Measurements from ENCODE around the gene AP2M1. TPM values are rescaled to one million over a fixed set of nuclear protein-coding genes. Genes with fewer than 3 reads are reported as not detected.
A peak's percentile ranks its signal among the peaks of the same experiment; 100 is the strongest.
"Not testable (repeated sequence)": the region's sequence is repeated elsewhere in the genome, so short reads cannot be mapped to it uniquely, and the experiment has no call there.

Gene AP2M1
- total RNA-seq, 2 experiments from 2014 or later, result 206 to 218 TPM

GRCh38 chr3:184160456-184160855 is 14.2 kb upstream of the AP2M1 start:
- H3K9me3 Mint-ChIP-seq, result no peaks in the 10 kb centered on the region
- H3K4me1 Mint-ChIP-seq, result peaks cover 32% of the 10 kb centered on the region
- no peak overlapping the region for H3K27ac Mint-ChIP-seq

GRCh38 chr3:184162571-184163070 is 12.0 kb upstream of the AP2M1 start:
- H3K9me3 Mint-ChIP-seq, DNase-seq, H3K4me3 Mint-ChIP-seq, POLR2A ChIA-PET, H3K27me3 Mint-ChIP-seq, H3K27ac Mint-ChIP-seq: not testable (repeated sequence)
- Mint-ChIP-seq H3K36me3 (ENCODE audit: low read depth) (peaks cover 33% of the 10 kb centered on the region), H3K4me1 (peaks cover 20% of the 10 kb centered on the region)
- CTCF ChIA-PET, result interaction anchor here (1.0 kb wide), 1 partner anchor 65 kb away, joined by 4 read pairs; no protein-coding TSS in a partner anchor

More at GRCh38 chr3:184160456-184160855, 14.2 kb upstream of the AP2M1 start:
- Mint-ChIP-seq H3K36me3 (ENCODE audit: low read depth) (peaks cover 21% of the 10 kb centered on the region), H3K27me3 (no peaks in the 10 kb centered on the region), H3K4me3 (no peak overlapping the region)
- CTCF ChIA-PET, result no interaction called here
- no peak for DNase-seq
- POLR2A ChIA-PET, result interaction anchor here (1.3 to 1.5 kb wide), 2 partner anchors 20 to 25 kb away, joined by 3 to 5 read pairs; partner anchors contain the start of gene EIF2B5

DNA sequence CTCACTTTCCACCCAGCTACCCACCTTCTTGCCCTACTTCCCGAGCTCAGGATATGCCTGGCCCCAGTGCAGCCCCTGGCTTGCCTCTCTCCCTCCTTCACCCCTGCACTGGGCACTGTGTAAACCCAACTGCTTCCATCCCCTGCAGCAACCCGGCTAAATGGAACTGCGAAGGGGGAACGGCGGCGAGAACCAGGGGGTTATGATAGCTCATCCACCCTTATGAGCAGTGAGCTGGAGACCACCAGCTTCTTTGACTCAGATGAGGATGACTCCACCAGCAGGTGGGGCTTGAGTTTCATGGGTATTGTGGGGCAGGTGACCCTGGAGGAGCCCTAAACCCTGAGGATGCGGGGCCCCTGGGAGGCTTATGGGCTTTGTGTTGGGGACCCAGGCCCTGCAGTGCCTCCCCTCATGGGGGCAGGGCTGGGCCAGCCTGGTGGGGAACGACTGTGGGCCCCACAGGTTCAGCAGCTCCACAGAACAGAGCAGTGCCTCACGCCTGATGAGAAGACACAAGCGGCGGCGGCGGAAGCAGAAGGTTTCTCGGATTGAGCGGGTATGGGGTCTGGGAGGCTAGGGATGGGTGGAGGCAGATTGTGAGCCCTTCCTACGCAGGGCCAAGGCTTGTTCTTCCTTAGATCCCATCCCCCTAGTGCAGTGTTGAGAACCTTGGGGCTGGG is 9.9 kb upstream of the AP2M1 start:
- CTCF ChIA-PET, result interaction anchor here (1.3 kb wide), 1 partner anchor 8 kb away, joined by 3 read pairs; no protein-coding TSS in a partner anchor
- H3K36me3 Mint-ChIP-seq (ENCODE audit: low read depth), result peaks cover 30% of the 10 kb centered on the region
- POLR2A ChIA-PET, result interaction anchor here (0.6 to 1.5 kb wide), 2 partner anchors 9 to 91 kb away, joined by 3 to 4 read pairs; partner anchors contain the start of gene DVL3

DNA sequence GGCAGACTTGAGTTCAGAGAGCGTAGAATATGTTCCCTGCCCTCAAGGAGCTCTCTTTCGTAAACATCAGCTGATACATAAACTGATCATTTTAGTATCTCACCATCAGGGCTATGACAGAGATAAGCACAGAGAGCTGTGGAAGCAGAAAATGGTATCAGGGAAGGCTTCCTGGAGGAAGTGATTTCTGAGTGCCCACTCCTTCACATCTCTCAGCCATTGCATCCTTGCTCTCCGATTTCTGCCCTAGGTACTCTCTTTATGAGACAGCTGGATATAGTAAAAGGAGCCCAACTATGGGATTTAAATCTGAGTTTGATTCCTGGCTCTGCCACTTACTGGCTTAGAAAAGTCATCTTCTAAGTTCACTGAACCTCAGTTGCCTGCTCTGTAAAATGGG is 9.1 kb upstream of the AP2M1 start:
- Mint-ChIP-seq H3K4me3 (no peak overlapping the region), H3K27me3 (no peaks in the 10 kb centered on the region), H3K4me1 (peaks cover 8% of the 10 kb centered on the region), H3K9me3 (no peaks in the 10 kb centered on the region), H3K27ac (no peak overlapping the region), H3K36me3 (ENCODE audit: low read depth) (peaks cover 32% of the 10 kb centered on the region)
- ChIA-PET POLR2A (interaction anchor here (1.5 kb wide), 1 partner anchor 10 kb away, joined by 4 read pairs; the partner anchor contains the start of gene DVL3), CTCF (no interaction called here)
- DNase-seq, result no peak

More for the DNA sequence above, 9.9 kb upstream of the AP2M1 start:
- no peak overlapping the region for H3K4me3 Mint-ChIP-seq
- DNase-seq, result no peak
- no peaks in the 10 kb centered on the region for H3K27me3 Mint-ChIP-seq
- peaks cover 12% of the 10 kb centered on the region for H3K4me1 Mint-ChIP-seq
- H3K9me3 Mint-ChIP-seq, result no peaks in the 10 kb centered on the region
- H3K27ac Mint-ChIP-seq, result no peak overlapping the region

DNA sequence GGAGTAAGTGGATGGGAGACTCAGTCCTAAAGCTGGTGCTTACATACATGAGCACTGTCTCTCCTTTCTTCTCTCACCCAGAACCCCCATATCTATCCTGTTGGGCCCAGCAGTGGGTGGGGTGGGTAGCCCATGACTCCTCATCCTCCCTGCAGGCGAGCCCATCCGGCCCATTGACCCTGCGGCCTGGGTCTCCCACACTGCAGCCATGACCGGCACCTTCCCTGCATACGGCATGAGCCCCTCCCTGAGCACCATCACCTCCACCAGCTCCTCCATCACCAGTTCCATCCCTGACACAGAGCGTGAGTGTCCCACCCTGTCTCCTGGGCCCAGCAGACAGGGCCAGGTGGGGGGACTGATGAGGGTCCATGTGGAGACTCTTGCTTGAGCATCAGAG is 8.0 kb upstream of the AP2M1 start:
- H3K4me3 Mint-ChIP-seq, result no peak overlapping the region
- POLR2A ChIA-PET, result no interaction called here

DNA sequence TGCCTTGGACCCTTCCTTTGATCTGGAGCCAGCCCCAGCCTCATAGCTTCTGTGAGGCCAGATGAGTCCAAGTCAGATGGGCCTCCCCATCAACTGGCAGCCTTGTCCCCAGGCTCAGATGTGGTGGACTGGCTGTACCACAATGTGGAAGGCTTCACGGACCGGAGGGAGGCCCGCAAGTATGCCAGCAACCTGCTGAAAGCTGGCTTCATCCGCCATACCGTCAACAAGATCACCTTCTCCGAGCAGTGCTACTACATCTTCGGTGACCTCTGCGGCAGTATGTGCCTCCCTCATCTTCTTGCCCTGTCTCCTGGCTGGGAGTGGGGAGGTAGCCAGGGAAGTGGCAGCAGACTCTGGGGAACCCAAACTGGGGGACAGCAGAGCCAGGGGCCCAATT is 6.9 kb upstream of the AP2M1 start:
- Mint-ChIP-seq H3K9me3 (no peaks in the 10 kb centered on the region), H3K4me1 (peaks cover 4% of the 10 kb centered on the region), H3K4me3 (no peak overlapping the region), H3K27ac (no peak overlapping the region), H3K27me3 (no peaks in the 10 kb centered on the region), H3K36me3 (ENCODE audit: low read depth) (peaks cover 37% of the 10 kb centered on the region)
- DNase-seq, result no peak
- CTCF ChIA-PET, result no interaction called here
- POLR2A ChIA-PET, result no interaction called here

More for the DNA sequence above, 8.0 kb upstream of the AP2M1 start:
- Mint-ChIP-seq H3K4me1 (peaks cover 5% of the 10 kb centered on the region), H3K27me3 (no peaks in the 10 kb centered on the region), H3K27ac (no peak overlapping the region), H3K9me3 (no peaks in the 10 kb centered on the region), H3K36me3 (ENCODE audit: low read depth) (peaks cover 38% of the 10 kb centered on the region)
- DNase-seq, result no peak
- CTCF ChIA-PET, result no interaction called here

DNA sequence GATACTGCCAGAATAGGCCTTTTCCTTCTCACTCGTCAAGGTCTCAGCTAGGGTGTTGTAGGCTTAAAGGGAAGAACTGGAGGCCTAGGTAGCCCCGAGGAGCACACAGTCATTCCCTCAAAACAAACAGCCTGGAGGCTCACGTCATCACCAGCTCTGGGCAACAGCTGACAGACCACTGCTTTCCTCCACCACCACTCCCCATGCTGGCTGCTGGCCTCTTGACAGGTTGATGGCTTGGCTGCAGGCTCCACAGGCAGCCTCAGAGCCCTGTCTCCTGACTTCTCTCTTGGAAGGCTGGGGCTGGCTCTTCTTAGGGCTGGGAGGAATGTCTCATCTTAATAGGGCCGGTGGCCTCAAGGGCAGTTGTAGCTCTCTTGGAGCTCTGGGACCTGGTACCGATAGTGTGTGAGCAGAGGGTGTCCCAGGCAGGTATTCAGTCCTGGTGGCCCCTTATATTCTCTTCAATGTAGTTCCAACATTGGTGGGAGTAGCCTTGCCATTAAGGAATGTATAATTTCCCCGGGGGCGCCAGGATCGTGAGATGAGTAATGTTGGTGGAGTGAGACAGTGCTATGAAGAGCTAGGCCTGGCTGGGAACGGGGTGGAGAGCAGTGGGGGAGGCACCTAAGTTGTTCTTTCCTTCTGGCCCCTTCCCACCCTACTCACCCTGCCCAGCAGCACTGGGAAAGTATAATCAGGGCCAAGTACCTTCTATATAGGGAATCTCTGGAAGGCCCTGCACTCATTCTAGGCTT is 6.1 kb upstream of the AP2M1 start:
- H3K4me1 Mint-ChIP-seq, result peaks cover 4% of the 10 kb centered on the region
- no peak overlapping the region for H3K27ac Mint-ChIP-seq
- CTCF ChIA-PET, result no interaction called here
- peaks cover 39% of the 10 kb centered on the region for H3K36me3 Mint-ChIP-seq (ENCODE audit: low read depth)
- H3K27me3 Mint-ChIP-seq, result no peaks in the 10 kb centered on the region
- no peak for DNase-seq
- no peaks in the 10 kb centered on the region for H3K9me3 Mint-ChIP-seq
- POLR2A ChIA-PET, result no interaction called here
- H3K4me3 Mint-ChIP-seq, result no peak overlapping the region

- CTCF ChIA-PET, result interaction anchor here (1.0 to 1.2 kb wide), 2 partner anchors 14 to 80 kb away, joined by 3 read pairs; no protein-coding TSS in a partner anchor
- H3K4me3 Mint-ChIP-seq, result no peak overlapping the region
These were observed 4.5 kb upstream of the AP2M1 start for GRCh38 chr3:184169896-184170875.

GRCh38 chr3:184171562-184171961 is 3.1 kb upstream of the AP2M1 start:
- H3K4me1 Mint-ChIP-seq, result peaks cover 23% of the 10 kb centered on the region
- no peak overlapping the region for H3K27ac Mint-ChIP-seq
- CTCF ChIA-PET, result no interaction called here
- peaks cover 27% of the 10 kb centered on the region for H3K36me3 Mint-ChIP-seq (ENCODE audit: low read depth)
- POLR2A ChIA-PET, result no interaction called here
- H3K9me3 Mint-ChIP-seq, result no peaks in the 10 kb centered on the region
- no peak for DNase-seq
- no peaks in the 10 kb centered on the region for H3K27me3 Mint-ChIP-seq
- H3K4me3 Mint-ChIP-seq, result no peak overlapping the region

More at GRCh38 chr3:184169896-184170875, 4.5 kb upstream of the AP2M1 start:
- Mint-ChIP-seq H3K36me3 (ENCODE audit: low read depth) (peaks cover 28% of the 10 kb centered on the region), H3K9me3 (no peaks in the 10 kb centered on the region), H3K27me3 (no peaks in the 10 kb centered on the region), H3K27ac (no peak overlapping the region), H3K4me1 (peaks cover 9% of the 10 kb centered on the region)
- no peak for DNase-seq
- POLR2A ChIA-PET, result interaction anchor here (0.8 kb wide), 1 partner anchor 15 kb away, joined by 3 read pairs; no protein-coding TSS in a partner anchor

GRCh38 chr3:184172681-184173373 is 1.8 kb upstream of the AP2M1 start:
- Mint-ChIP-seq H3K27me3 (no peaks in the 10 kb centered on the region), H3K9me3 (no peaks in the 10 kb centered on the region), H3K4me3 (no peak overlapping the region), H3K4me1 (peaks cover 27% of the 10 kb centered on the region), H3K27ac (peak overlapping the region; percentile 17), H3K36me3 (ENCODE audit: low read depth) (peaks cover 22% of the 10 kb centered on the region)
- ChIA-PET POLR2A (interaction anchor here (1.0 to 5.6 kb wide), 3 partner anchors 13 to 87 kb away, joined by 4 to 36 read pairs (median 7); partner anchors contain the start of gene ABCF3), CTCF (interaction anchor here (0.8 to 1.4 kb wide), 2 partner anchors 9 to 17 kb away, joined by 3 read pairs; partner anchors contain the start of gene DVL3)
- DNase-seq, result no peak

GRCh38 chr3:184173374-184173722 is 1.3 kb upstream of the AP2M1 start:
- ChIA-PET POLR2A (interaction anchor here (1.0 to 5.6 kb wide), 3 partner anchors 13 to 88 kb away, joined by 4 to 36 read pairs (median 7); partner anchors contain the start of gene ABCF3), CTCF (interaction anchor here (1.4 kb wide), 1 partner anchor 18 kb away, joined by 3 read pairs; the partner anchor contains the start of gene DVL3)
- peak overlapping the region; percentile 17 for H3K27ac Mint-ChIP-seq

More at GRCh38 chr3:184173374-184173722, 1.3 kb upstream of the AP2M1 start:
- Mint-ChIP-seq H3K36me3 (ENCODE audit: low read depth) (peaks cover 27% of the 10 kb centered on the region), H3K27me3 (no peaks in the 10 kb centered on the region), H3K4me1 (peaks cover 33% of the 10 kb centered on the region), H3K9me3 (no peaks in the 10 kb centered on the region), H3K4me3 (no peak overlapping the region)
- DNase-seq, result no peak
